HepG2 (cell line): Measurements from ENCODE around the gene DAPK3. TPM values are rescaled to one million over a fixed set of nuclear protein-coding genes. Genes with fewer than 3 reads are reported as not detected.

Experiments used
- FOSL2 ChIP-seq: sonication (generic); formaldehyde crosslinking; IDR thresholded peaks from 2 replicates; pipeline ENCODE4 v1.4.0; 2020; ENCODE audit warnings: missing genetic modification reagents
- FOXM1 ChIP-seq: sonication (generic); formaldehyde crosslinking; IDR thresholded peaks from 2 replicates; pipeline ENCODE4 v1.5.0; 2020; ENCODE audit warnings: missing genetic modification reagents
- HNRNPK ChIP-seq: fragments of 200-400 bp; formaldehyde crosslinking; IDR thresholded peaks from 2 replicates; pipeline ENCODE4 v1.6.1; 2018; ENCODE audit warnings: low read length, low read depth, moderate library complexity, mild to moderate bottlenecking; ENCODE audit not compliant: poor library complexity, severe bottlenecking
- IRF9 ChIP-seq: sonication (generic); formaldehyde crosslinking; IDR thresholded peaks from 2 replicates; pipeline ENCODE4 v1.8.0; 2022; ENCODE audit warnings: missing genetic modification reagents, mild to moderate bottlenecking, borderline replicate concordance
- MED13 ChIP-seq: sonication (generic); formaldehyde crosslinking; IDR thresholded peaks from 2 replicates; pipeline ENCODE4 v1.5.0; 2020; ENCODE audit warnings: missing genetic modification reagents
- NFYC ChIP-seq: IDR thresholded peaks from 2 replicates; pipeline ENCODE4 v1.6.1; 2016; ENCODE audit warnings: missing genetic modification reagents, missing compliant biosample characterization
- PRDM10 ChIP-seq: sonication (generic); formaldehyde crosslinking; IDR thresholded peaks from 2 replicates; pipeline ENCODE4 v1.4.0; 2020; ENCODE audit warnings: low read depth, missing genetic modification reagents
- RNF2 ChIP-seq: fragments of 450-650 bp; conservative IDR thresholded peaks from 2 replicates; pipeline ENCODE4 v1.6.1; 2016; ENCODE audit warnings: low read depth
- ZBTB20 ChIP-seq: sonication (generic); formaldehyde crosslinking; IDR thresholded peaks from 2 replicates; pipeline ENCODE4 v1.8.1; 2023; ENCODE audit warnings: missing genetic modification reagents, low read depth, mild to moderate bottlenecking, borderline replicate concordance
- ZNF672 ChIP-seq: sonication (generic); formaldehyde crosslinking; IDR thresholded peaks from 2 replicates; pipeline ENCODE4 v1.8.1; 2022; ENCODE audit warnings: missing genetic modification reagents
- ZNF772 ChIP-seq: sonication (generic); formaldehyde crosslinking; IDR thresholded peaks from 2 replicates; pipeline ENCODE4 v1.5.0; 2020; ENCODE audit warnings: mild to moderate bottlenecking, missing genetic modification reagents
- ZNF773 ChIP-seq: sonication (generic); formaldehyde crosslinking; IDR thresholded peaks from 2 replicates; pipeline ENCODE4 v1.4.0; 2020; ENCODE audit warnings: missing genetic modification reagents, borderline replicate concordance
- ZNF775 ChIP-seq: sonication (generic); formaldehyde crosslinking; IDR thresholded peaks from 2 replicates; pipeline ENCODE4 v1.4.0; 2020; ENCODE audit warnings: missing genetic modification reagents, mild to moderate bottlenecking, moderate library complexity, borderline replicate concordance
- ZSCAN21 ChIP-seq: sonication (generic); formaldehyde crosslinking; IDR thresholded peaks from 2 replicates; pipeline ENCODE4 v1.8.0; 2022; ENCODE audit warnings: mild to moderate bottlenecking, missing genetic modification reagents, moderate library complexity, borderline replicate concordance
- polyA plus RNA-seq, 8 experiments: library from polyadenylated mRNA; depleted of rRNA in 3 of 8; stranded (reverse) in 7 of 8; unstranded in 1 of 8; fragments of >200 nt; fragmentation: Illumina TruSeq in 4 of 8; extraction: Trizol in 4 of 8; gene quantifications; 2 replicates each; pipeline versions ENCODE4 v1.2.1 to v1.2.3, GENCODE V29; 2011 to 2016; ENCODE audit warnings: low read depth in 4 of 8, missing spikeins in 1 of 8, mixed read lengths in 1 of 8; ENCODE audit not compliant: insufficient read depth in 1 of 8
- total RNA-seq, 5 experiments: library from RNA; depleted of rRNA; stranded (reverse); fragments of >200 nt; fragmentation: Illumina TruSeq; extraction: Trizol; gene quantifications; 2 replicates each; pipeline ENCODE4 v1.2.3, GENCODE V29; 2016; ENCODE audit warnings: low read depth in 1 of 5
- TF ChIP-seq, protein P1 (sequence below): sonication (generic); formaldehyde crosslinking; IDR thresholded peaks from 2 replicates; pipeline ENCODE4 v1.4.0; 2020; ENCODE audit warnings: missing genetic modification reagents, borderline replicate concordance
- TF ChIP-seq, protein P2 (sequence below): sonication (generic); formaldehyde crosslinking; IDR thresholded peaks from 2 replicates; pipeline ENCODE4 v1.4.0; 2020; ENCODE audit warnings: missing genetic modification reagents

DAPK3 gene
- total and polyA plus RNA-seq, 2 of the 13 experiments (the other 11 are each of a cell fraction or from before 2014, with no cell fraction given): 30.5 to 37.3 TPM

DNA sequence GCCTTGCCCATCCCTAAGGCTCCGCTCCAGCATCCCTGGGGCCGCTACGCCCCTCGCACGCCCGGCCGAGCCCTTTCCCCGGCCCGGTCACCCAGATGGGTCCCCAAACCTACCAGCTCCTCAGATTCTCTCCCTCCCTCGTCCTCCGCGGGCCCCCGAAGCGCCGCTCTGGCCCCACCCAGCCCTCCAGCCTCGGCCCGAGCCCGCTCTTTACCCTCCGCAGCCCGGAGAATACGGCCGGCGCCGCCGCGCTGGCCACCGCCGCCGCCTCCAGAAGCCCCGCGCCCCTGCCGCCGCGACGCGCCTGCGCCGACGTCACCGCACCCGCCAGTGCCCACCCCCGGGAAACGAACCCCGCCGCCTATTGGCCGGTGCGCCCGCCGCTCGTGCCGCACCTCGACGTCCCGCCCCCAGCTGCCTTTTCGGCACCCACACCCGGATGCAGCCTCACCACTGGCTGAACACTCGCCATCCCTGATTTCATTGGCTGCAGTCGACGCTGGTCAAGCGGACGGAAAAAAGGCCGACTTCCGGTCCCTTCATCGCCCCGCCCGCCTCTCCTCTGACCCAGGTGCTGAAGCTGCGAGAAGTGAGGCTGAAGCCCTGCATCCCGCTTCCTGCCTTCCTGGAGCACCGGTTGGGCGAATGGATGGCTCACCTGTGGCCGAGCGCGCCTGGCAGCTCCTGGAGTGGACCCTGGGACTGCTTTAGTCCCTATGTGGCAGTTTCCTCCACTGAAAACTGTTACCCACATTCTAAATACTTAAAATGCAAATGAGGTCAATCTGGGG, at the start of gene DAPK3 (continued):
- no peak for TF ChIP-seq RNF2
- peak; percentile 53; the same call in 1 of the 2 replicates for TF ChIP-seq ZSCAN21
- TF ChIP-seq, protein P1, sequence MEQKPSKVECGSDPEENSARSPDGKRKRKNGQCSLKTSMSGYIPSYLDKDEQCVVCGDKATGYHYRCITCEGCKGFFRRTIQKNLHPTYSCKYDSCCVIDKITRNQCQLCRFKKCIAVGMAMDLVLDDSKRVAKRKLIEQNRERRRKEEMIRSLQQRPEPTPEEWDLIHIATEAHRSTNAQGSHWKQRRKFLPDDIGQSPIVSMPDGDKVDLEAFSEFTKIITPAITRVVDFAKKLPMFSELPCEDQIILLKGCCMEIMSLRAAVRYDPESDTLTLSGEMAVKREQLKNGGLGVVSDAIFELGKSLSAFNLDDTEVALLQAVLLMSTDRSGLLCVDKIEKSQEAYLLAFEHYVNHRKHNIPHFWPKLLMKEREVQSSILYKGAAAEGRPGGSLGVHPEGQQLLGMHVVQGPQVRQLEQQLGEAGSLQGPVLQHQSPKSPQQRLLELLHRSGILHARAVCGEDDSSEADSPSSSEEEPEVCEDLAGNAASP: no peak
- TF ChIP-seq, protein P2, sequence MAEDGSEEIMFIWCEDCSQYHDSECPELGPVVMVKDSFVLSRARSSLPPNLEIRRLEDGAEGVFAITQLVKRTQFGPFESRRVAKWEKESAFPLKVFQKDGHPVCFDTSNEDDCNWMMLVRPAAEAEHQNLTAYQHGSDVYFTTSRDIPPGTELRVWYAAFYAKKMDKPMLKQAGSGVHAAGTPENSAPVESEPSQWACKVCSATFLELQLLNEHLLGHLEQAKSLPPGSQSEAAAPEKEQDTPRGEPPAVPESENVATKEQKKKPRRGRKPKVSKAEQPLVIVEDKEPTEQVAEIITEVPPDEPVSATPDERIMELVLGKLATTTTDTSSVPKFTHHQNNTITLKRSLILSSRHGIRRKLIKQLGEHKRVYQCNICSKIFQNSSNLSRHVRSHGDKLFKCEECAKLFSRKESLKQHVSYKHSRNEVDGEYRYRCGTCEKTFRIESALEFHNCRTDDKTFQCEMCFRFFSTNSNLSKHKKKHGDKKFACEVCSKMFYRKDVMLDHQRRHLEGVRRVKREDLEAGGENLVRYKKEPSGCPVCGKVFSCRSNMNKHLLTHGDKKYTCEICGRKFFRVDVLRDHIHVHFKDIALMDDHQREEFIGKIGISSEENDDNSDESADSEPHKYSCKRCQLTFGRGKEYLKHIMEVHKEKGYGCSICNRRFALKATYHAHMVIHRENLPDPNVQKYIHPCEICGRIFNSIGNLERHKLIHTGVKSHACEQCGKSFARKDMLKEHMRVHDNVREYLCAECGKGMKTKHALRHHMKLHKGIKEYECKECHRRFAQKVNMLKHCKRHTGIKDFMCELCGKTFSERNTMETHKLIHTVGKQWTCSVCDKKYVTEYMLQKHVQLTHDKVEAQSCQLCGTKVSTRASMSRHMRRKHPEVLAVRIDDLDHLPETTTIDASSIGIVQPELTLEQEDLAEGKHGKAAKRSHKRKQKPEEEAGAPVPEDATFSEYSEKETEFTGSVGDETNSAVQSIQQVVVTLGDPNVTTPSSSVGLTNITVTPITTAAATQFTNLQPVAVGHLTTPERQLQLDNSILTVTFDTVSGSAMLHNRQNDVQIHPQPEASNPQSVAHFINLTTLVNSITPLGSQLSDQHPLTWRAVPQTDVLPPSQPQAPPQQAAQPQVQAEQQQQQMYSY (CRISPR knock-in tag): no peak
- no peak for TF ChIP-seq ZNF772 (CRISPR knock-in tag)
- no peak for TF ChIP-seq MED13 (CRISPR knock-in tag)
- peak; percentile 95 for TF ChIP-seq NFYC (CRISPR knock-in tag)
- TF ChIP-seq ZBTB20 (CRISPR knock-in tag): no peak; the same call in 1 of the 2 replicates
- 0 out of 2 replicates have a peak, but pooled peaks have one; percentile 20 for TF ChIP-seq IRF9 (CRISPR knock-in tag)
- TF ChIP-seq ZNF672 (CRISPR knock-in tag): no peak
- peak; percentile 54 for TF ChIP-seq HNRNPK
- no peak for TF ChIP-seq PRDM10 (CRISPR knock-in tag)
- TF ChIP-seq ZNF773 (CRISPR knock-in tag): no peak
- TF ChIP-seq ZNF775 (CRISPR knock-in tag): 0 out of 2 replicates have a peak, but pooled peaks have one; percentile 36
- TF ChIP-seq FOSL2 (CRISPR knock-in tag): peak; percentile 21; the same call in 1 of the 2 replicates
- no peak for TF ChIP-seq FOXM1 (CRISPR knock-in tag)
